ENCODE data around the gene SLC9A5. TPM values are rescaled to one million over a fixed set of nuclear protein-coding genes. Genes with fewer than 3 reads are reported as not detected.
A peak's percentile ranks its signal among the peaks of the same experiment; 100 is the strongest.

SLC9A5 gene
- total and polyA plus RNA-seq, 9 of the 15 experiments (the other 6 are each of a cell fraction or from before 2014, with no cell fraction given) = 0.06 to 3.1 (median 1.2) TPM

GRCh38 chr16:67235816-67236562, 12.8 kb upstream of the SLC9A5 start:
- no TSS peak for BruUV-seq (replicated peaks)
- Histone ChIP-seq H3K4me2 (ENCODE audit: insufficient read depth, low read length) (peak overlapping the region; percentile 48), H3K4me1 (replicated peaks in 1 of 2; ENCODE audit: control insufficient read depth in 2 of 2, insufficient read depth in 2 of 2, low read length in 2 of 2) (peaks cover 20 to 33% of the 10 kb centered on the region in 2 experiments), H4K20me1 (replicated peaks; ENCODE audit: control insufficient read depth, insufficient read depth, low read length) (peaks cover 4% of the 10 kb centered on the region), H3K36me3 (ENCODE audit: control insufficient read depth, insufficient read depth, low read length) (peaks cover 89% of the 10 kb centered on the region; the same call in 2 of the 3 replicates), H3K9me1 (ENCODE audit: control insufficient read depth, insufficient read depth, low read length) (no peaks in the 10 kb centered on the region), H3K79me2 (ENCODE audit: control insufficient read depth, insufficient read depth, low read length) (peaks cover 25% of the 10 kb centered on the region), H3K27ac (ENCODE audit: extremely low read depth, low read depth, low read length) (peak overlapping the region; percentile 43; the same call in 2 of the 3 replicates), H2AFZ (ENCODE audit: low read depth, low read length) (no peak overlapping the region), H3K9ac (ENCODE audit: insufficient read depth in 1 of 2, low read depth in 2 of 2, low read length in 2 of 2) (peak overlapping the region in 1 of 2 experiments; percentile 33; a peak in 2 of 4 replicates), H3K9me3 (replicated peaks; ENCODE audit: control insufficient read depth, insufficient read depth, low read depth, low read length) (no peaks in the 10 kb centered on the region), H3K27me3 (ENCODE audit: control insufficient read depth in 2 of 2, insufficient read depth in 2 of 2, low read length in 2 of 2) (no peaks in the 10 kb centered on the region), H3K4me3 (no peak overlapping the region)
- POLR2A ChIA-PET = interaction anchor here (0.6 to 4.3 kb wide), 7 partner anchors 9 to 74 kb away, joined by 3 to 31 read pairs (median 4); partner anchors contain the start of genes SLC9A5 and TMEM208
- in situ Hi-C loops (cut with MboI) (no loop called here), intact Hi-C loops (cut with micrococcal nuclease) (loop anchor here (5.0 kb wide), 1 partner anchor 41 kb away; the partner anchor contains the start of gene PLEKHG4)
- 57% methylated on average over 15 of the region's 17 CpGs for WGBS (ENCODE audit: insufficient coverage, low coverage, missing lambda C conversion rate)
- ATAC-seq = no peak
- peak; percentile 19 for FAIRE-seq
- DNase-seq (ENCODE audit: extremely low read depth in 1 of 4, low spot score in 3 of 4) = peak in 2 of 4 experiments; percentile 23 to 35
- CTCF ChIA-PET (ENCODE audit: low intra/inter-chr PET ratio) = interaction anchor here (0.6 kb wide), 1 partner anchor 208 kb away, joined by 5 read pairs; no protein-coding TSS in a partner anchor
- TF ChIP-seq ZNF224 (CRISPR knock-in tag; IDR thresholded peaks at IDR 0.05) = no peak
- no peak for TF ChIP-seq ZNF184 (CRISPR knock-in tag; IDR thresholded peaks at IDR 0.05)
- TF ChIP-seq CBFB (CRISPR knock-in tag; IDR thresholded peaks at IDR 0.05) = no peak
- no peak for TF ChIP-seq GABPB2 (CRISPR knock-in tag; conservative IDR thresholded peaks at IDR 0.05)
- TF ChIP-seq TEAD4 (IDR thresholded peaks at IDR 0.05; ENCODE audit: low read length) = no peak
- TF ChIP-seq TEAD4 (CRISPR knock-in tag; IDR thresholded peaks at IDR 0.05; ENCODE audit: borderline replicate concordance) = no peak
- no peak for TF ChIP-seq POLR2G (IDR thresholded peaks at IDR 0.05; ENCODE audit: low read depth, low read length)
- no peak for TF ChIP-seq THAP7 (CRISPR knock-in tag; IDR thresholded peaks at IDR 0.05)
- no peak for TF ChIP-seq TCF3 (CRISPR knock-in tag; IDR thresholded peaks at IDR 0.05)
- TF ChIP-seq, protein P1, sequence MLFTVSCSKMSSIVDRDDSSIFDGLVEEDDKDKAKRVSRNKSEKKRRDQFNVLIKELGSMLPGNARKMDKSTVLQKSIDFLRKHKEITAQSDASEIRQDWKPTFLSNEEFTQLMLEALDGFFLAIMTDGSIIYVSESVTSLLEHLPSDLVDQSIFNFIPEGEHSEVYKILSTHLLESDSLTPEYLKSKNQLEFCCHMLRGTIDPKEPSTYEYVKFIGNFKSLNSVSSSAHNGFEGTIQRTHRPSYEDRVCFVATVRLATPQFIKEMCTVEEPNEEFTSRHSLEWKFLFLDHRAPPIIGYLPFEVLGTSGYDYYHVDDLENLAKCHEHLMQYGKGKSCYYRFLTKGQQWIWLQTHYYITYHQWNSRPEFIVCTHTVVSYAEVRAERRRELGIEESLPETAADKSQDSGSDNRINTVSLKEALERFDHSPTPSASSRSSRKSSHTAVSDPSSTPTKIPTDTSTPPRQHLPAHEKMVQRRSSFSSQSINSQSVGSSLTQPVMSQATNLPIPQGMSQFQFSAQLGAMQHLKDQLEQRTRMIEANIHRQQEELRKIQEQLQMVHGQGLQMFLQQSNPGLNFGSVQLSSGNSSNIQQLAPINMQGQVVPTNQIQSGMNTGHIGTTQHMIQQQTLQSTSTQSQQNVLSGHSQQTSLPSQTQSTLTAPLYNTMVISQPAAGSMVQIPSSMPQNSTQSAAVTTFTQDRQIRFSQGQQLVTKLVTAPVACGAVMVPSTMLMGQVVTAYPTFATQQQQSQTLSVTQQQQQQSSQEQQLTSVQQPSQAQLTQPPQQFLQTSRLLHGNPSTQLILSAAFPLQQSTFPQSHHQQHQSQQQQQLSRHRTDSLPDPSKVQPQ (CRISPR knock-in tag; IDR thresholded peaks at IDR 0.05; ENCODE audit: borderline replicate concordance) = no peak
- TF ChIP-seq PHF21A (IDR thresholded peaks at IDR 0.05; ENCODE audit: borderline replicate concordance, low read depth) = no peak

Measured in K562 (cell line).